Endothelial cell (in vitro differentiated cells): ENCODE results near the gene BLOC1S6. TPM values are rescaled to one million over a fixed set of nuclear protein-coding genes. Genes with fewer than 3 reads are reported as not detected.

Experiments
- DNase-seq: peaks from one replicate; pipeline ENCODE4 v3.0.0; 2021; ENCODE audit warnings: low spot score
- H3K27ac Mint-ChIP-seq: one replicate; pipeline ENCODE4 v1.8.0; 2021; ENCODE audit warnings: mixed read lengths, inconsistent platforms; ENCODE audit not compliant: unreplicated experiment
- H3K27me3 Mint-ChIP-seq: one replicate; pipeline ENCODE4 v1.8.0; 2021; ENCODE audit warnings: mild to moderate bottlenecking, moderate library complexity, mixed read lengths, inconsistent platforms; ENCODE audit not compliant: unreplicated experiment
- H3K36me3 Mint-ChIP-seq: one replicate; pipeline ENCODE4 v1.8.0; 2021; ENCODE audit warnings: mild to moderate bottlenecking, low read depth, mixed read lengths, inconsistent platforms; ENCODE audit not compliant: unreplicated experiment
- H3K4me1 Mint-ChIP-seq: one replicate; pipeline ENCODE4 v1.8.0; 2021; ENCODE audit warnings: mild to moderate bottlenecking, mixed read lengths, inconsistent platforms; ENCODE audit not compliant: unreplicated experiment
- H3K4me3 Mint-ChIP-seq: one replicate; pipeline ENCODE4 v1.8.0; 2021; ENCODE audit warnings: mild to moderate bottlenecking, mixed read lengths, inconsistent platforms; ENCODE audit not compliant: unreplicated experiment
- H3K9me3 Mint-ChIP-seq: one replicate; pipeline ENCODE4 v1.8.0; 2021; ENCODE audit warnings: mixed read lengths, inconsistent platforms; ENCODE audit not compliant: unreplicated experiment
- CTCF ChIP-seq: fragments of 200-600 bp; sonication (generic); IDR thresholded peaks from one replicate; pipeline ENCODE4 v1.5.0; 2021; ENCODE audit warnings: antibody characterized with exemption; ENCODE audit not compliant: unreplicated experiment
- total RNA-seq: library from RNA; stranded (reverse); fragmentation: NEBNext Ultra II Directional; extraction: Animal tissue kit (Norgen Biotek cat#: 25700); gene quantifications from one replicate; pipeline ENCODE4 v1.2.1, GENCODE V29; 2021; ENCODE audit not compliant: unreplicated experiment

BLOC1S6 gene
- total RNA-seq, 1 donor from 2014 or later, result 30.1 TPM

- Mint-ChIP-seq H3K9me3 (no peaks in the 10 kb centered on the region), H3K36me3 (no peaks in the 10 kb centered on the region), H3K27me3 (peaks cover 11% of the 10 kb centered on the region), H3K4me3 (peak overlapping the region; percentile 84), H3K4me1 (peaks cover 13% of the 10 kb centered on the region), H3K27ac (no peak overlapping the region)
- TF ChIP-seq CTCF, result no peak
- DNase-seq, result no peak
These were observed 48.6 kb downstream of the BLOC1S6 start for GRCh38 chr15:45635763-45636292.

- TF ChIP-seq CTCF, result no peak
- peaks cover 13% of the 10 kb centered on the region for H3K27me3 Mint-ChIP-seq
- peaks cover 4% of the 10 kb centered on the region for H3K4me1 Mint-ChIP-seq
- no peak overlapping the region for H3K4me3 Mint-ChIP-seq
- no peak for DNase-seq
- H3K27ac Mint-ChIP-seq, result no peak overlapping the region
- no peaks in the 10 kb centered on the region for H3K36me3 Mint-ChIP-seq
- H3K9me3 Mint-ChIP-seq, result peaks cover 5% of the 10 kb centered on the region
These were observed 50.0 kb downstream of the BLOC1S6 start for GRCh38 chr15:45637141-45637540.

DNA sequence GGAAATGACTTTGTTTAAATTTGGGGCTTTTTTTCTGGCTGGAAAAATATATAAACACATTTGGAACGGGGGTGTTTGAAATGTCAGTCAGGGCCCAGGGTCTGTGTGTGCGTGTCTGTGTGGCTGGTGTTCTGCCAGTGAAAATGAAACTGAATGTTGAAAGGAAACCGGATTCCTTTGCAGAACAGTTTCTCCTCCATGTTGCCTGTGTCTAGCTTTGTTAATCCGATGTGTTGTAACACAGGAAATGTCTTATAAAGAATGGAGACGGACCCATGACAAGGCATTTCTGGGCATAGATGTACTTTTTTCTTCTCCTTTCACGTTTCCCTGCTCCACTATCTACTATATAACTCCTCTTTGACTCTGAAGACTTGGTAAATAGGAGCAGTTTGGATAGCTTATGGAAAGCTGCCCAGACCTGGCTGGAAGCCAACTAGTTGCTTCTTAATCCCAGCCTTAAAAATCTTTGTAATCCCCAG is 50.4 kb downstream of the BLOC1S6 start:
- peaks cover 13% of the 10 kb centered on the region for H3K27me3 Mint-ChIP-seq
- H3K4me3 Mint-ChIP-seq, result no peak overlapping the region
- no peak overlapping the region for H3K27ac Mint-ChIP-seq

GRCh38 chr15:45640616-45641015 is 53.4 kb downstream of the BLOC1S6 start:
- Mint-ChIP-seq H3K27me3 (peaks cover 8% of the 10 kb centered on the region), H3K4me3 (no peak overlapping the region), H3K36me3 (no peaks in the 10 kb centered on the region), H3K27ac (no peak overlapping the region), H3K4me1 (peaks cover under 1% of the 10 kb centered on the region), H3K9me3 (peaks cover 5% of the 10 kb centered on the region)
- no peak for DNase-seq
- TF ChIP-seq CTCF, result no peak

More for the DNA sequence above, 50.4 kb downstream of the BLOC1S6 start:
- Mint-ChIP-seq H3K9me3 (peaks cover 5% of the 10 kb centered on the region), H3K36me3 (no peaks in the 10 kb centered on the region), H3K4me1 (peaks cover 4% of the 10 kb centered on the region)
- no peak for DNase-seq
- TF ChIP-seq CTCF, result no peak

DNA sequence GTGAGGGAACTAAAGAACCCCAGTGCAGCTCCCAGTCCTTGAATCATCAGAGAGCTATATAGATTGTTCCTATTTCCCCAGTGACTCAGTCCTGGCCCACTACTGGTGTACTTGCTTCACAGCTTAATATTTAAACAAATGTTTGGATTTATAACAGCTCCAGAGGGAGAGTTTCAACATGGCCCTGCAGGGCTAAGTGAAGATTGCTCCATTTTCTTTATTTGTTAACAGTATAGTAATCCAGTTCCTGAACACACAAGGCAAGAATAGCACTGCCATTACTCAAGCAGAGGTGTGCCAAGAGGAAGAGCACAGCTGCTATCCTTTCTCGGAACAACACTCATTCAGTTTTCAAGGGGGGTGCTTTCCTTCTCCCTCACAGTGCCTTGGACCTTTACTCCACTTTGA is 54.2 kb downstream of the BLOC1S6 start:
- no peak overlapping the region for H3K27ac Mint-ChIP-seq
- peaks cover 8% of the 10 kb centered on the region for H3K27me3 Mint-ChIP-seq
- H3K4me3 Mint-ChIP-seq, result no peak overlapping the region
- no peak for DNase-seq
- no peaks in the 10 kb centered on the region for H3K36me3 Mint-ChIP-seq
- H3K9me3 Mint-ChIP-seq, result peaks cover 5% of the 10 kb centered on the region
- TF ChIP-seq CTCF, result no peak
- H3K4me1 Mint-ChIP-seq, result no peaks in the 10 kb centered on the region
